IMR-90 (cell line): ENCODE measurements around the gene STX4. TPM values are rescaled to one million over a fixed set of nuclear protein-coding genes. Genes with fewer than 3 reads are reported as not detected.

Experiments
- ATAC-seq: fragments of 200-7000 bp; cut with Tn5 transposase; 2 replicates; pipeline ENCODE4 v1.9.1; 2020; ENCODE audit warnings: low read depth, mild to moderate bottlenecking, moderate library complexity
- BruUV-seq: library from RNA; stranded (reverse); fragments of 400-500 nt; replicated peaks from 2 replicates; lab custom pipeline; 2021; lab: Mats Ljungman, UMichigan
- CTCF ChIA-PET: fragments of 300-600 bp; formaldehyde crosslinking; extraction: SDS; loops from one replicate; lab custom pipeline; 2021; ENCODE audit warnings: antibody characterized with exemption; lab: Yijun Ruan, JAX
- POLR2A ChIA-PET: fragments of 300-600 bp; sonication (Branson Sonifier 250); formaldehyde crosslinking; loops from one replicate; lab custom pipeline; 2022; ENCODE audit warnings: antibody characterized with exemption; ENCODE audit not compliant: unreplicated experiment; lab: Charles Lee
- DNase-seq: peaks from one replicate; pipeline ENCODE4 v3.0.0; 2013
- H2AFZ ChIP-seq: replicated peaks from 2 replicates; pipeline ENCODE3; 2013; ENCODE audit warnings: low read length, mild to moderate bottlenecking; ENCODE audit not compliant: poor library complexity
- H2AK5ac ChIP-seq: 2 replicates; pipeline ENCODE4 v1.6.1; 2013; ENCODE audit warnings: low read depth, low read length, inconsistent platforms
- H2AK9ac ChIP-seq: replicated peaks from 2 replicates; pipeline ENCODE3; 2013; ENCODE audit warnings: mild to moderate bottlenecking, low read depth, low read length, moderate library complexity; ENCODE audit not compliant: poor library complexity
- H2BK120ac ChIP-seq: 2 replicates; pipeline ENCODE4 v1.6.1; 2013; ENCODE audit warnings: low read depth, low read length, inconsistent platforms
- H2BK15ac ChIP-seq: 3 replicates; pipeline ENCODE4 v1.6.1; 2013; ENCODE audit warnings: low read depth, low read length, inconsistent platforms
- H2BK20ac ChIP-seq: 2 replicates; pipeline ENCODE4 v1.6.1; 2013; ENCODE audit warnings: low read depth, mild to moderate bottlenecking, inconsistent platforms, low read length, moderate library complexity
- H2BK5ac ChIP-seq: 2 replicates; pipeline ENCODE4 v1.6.1; 2013; ENCODE audit warnings: mild to moderate bottlenecking, low read depth, low read length, inconsistent platforms; ENCODE audit not compliant: poor library complexity, severe bottlenecking
- H3K14ac ChIP-seq: replicated peaks from 2 replicates; pipeline ENCODE4 v1.6.1; 2013; ENCODE audit warnings: low read depth, low read length, inconsistent platforms
- H3K18ac ChIP-seq: 2 replicates; pipeline ENCODE4 v1.6.1; 2013; ENCODE audit warnings: low read depth, low read length, control low read depth
- H3K23ac ChIP-seq: 2 replicates; pipeline ENCODE4 v1.6.1; 2013; ENCODE audit warnings: low read depth, low read length, inconsistent platforms
- H3K27ac ChIP-seq: 2 replicates; pipeline ENCODE4 v1.5.1; 2013; ENCODE audit warnings: mild to moderate bottlenecking, control low read depth, low read length; ENCODE audit not compliant: insufficient read depth
- H3K27me3 ChIP-seq: 2 replicates; pipeline ENCODE4 v1.6.1; 2013; ENCODE audit warnings: low read length; ENCODE audit not compliant: control insufficient read depth, insufficient read depth
- H3K36me3 ChIP-seq: 2 replicates; pipeline ENCODE4 v1.6.1; 2013; ENCODE audit warnings: low read length, mixed read lengths; ENCODE audit not compliant: control insufficient read depth, insufficient read depth
- H3K4ac ChIP-seq: 2 replicates; pipeline ENCODE4 v1.6.1; 2013; ENCODE audit warnings: low read depth, low read length, inconsistent platforms
- H3K4me1 ChIP-seq: 2 replicates; pipeline ENCODE4 v1.6.1; 2013; ENCODE audit warnings: low read length, mixed read lengths; ENCODE audit not compliant: control insufficient read depth, insufficient read depth
- H3K4me2 ChIP-seq: 2 replicates; pipeline ENCODE4 v1.6.1; 2013; ENCODE audit warnings: low read depth, mild to moderate bottlenecking, control low read depth, low read length, moderate library complexity
- H3K4me3 ChIP-seq: 2 replicates; pipeline ENCODE4 v1.5.1; 2013; ENCODE audit warnings: low read depth, mild to moderate bottlenecking, control low read depth, low read length, moderate library complexity; ENCODE audit not compliant: insufficient read depth
- H3K56ac ChIP-seq: 2 replicates; pipeline ENCODE4 v1.6.1; 2013; ENCODE audit warnings: low read length, inconsistent platforms; ENCODE audit not compliant: insufficient read depth; ENCODE audit errors: extremely low read depth
- H3K79me1 ChIP-seq, 2 experiments: 2 replicates each; pipeline ENCODE4 v1.6.1; 2013; ENCODE audit warnings: low read length in 2 of 2, inconsistent platforms in 1 of 2, low read depth in 1 of 2
- H3K9ac ChIP-seq: 2 replicates; pipeline ENCODE4 v1.6.1; 2013; ENCODE audit warnings: low read depth, low read length, control low read depth
- H3K9me1 ChIP-seq: 2 replicates; pipeline ENCODE4 v1.6.1; 2013; ENCODE audit warnings: low read length, inconsistent platforms; ENCODE audit not compliant: insufficient read depth
- H3K9me3 ChIP-seq: 2 replicates; pipeline ENCODE4 v1.6.1; 2013; ENCODE audit warnings: low read length; ENCODE audit not compliant: control insufficient read depth, insufficient read depth
- H4K20me1 ChIP-seq: 2 replicates; pipeline ENCODE4 v1.6.1; 2013; ENCODE audit warnings: low read length, inconsistent platforms; ENCODE audit not compliant: insufficient read depth
- H4K5ac ChIP-seq: 2 replicates; pipeline ENCODE4 v1.6.1; 2013; ENCODE audit warnings: mild to moderate bottlenecking, low read depth, low read length, control low read depth
- H4K8ac ChIP-seq, 2 experiments: 2 replicates each; pipeline ENCODE4 v1.6.1; 2013; ENCODE audit warnings: low read depth in 2 of 2, low read length in 2 of 2, control low read depth in 1 of 2, inconsistent platforms in 1 of 2
- H4K91ac ChIP-seq: 2 replicates; pipeline ENCODE4 v1.6.1; 2013; ENCODE audit warnings: low read depth, low read length, inconsistent platforms; ENCODE audit not compliant: insufficient read depth
- CEBPB ChIP-seq: IDR thresholded peaks from 2 replicates; pipeline ENCODE4 v1.6.1; 2012; ENCODE audit warnings: low read depth, low read length, improper control_type of control experiment
- CHD1 ChIP-seq: IDR thresholded peaks from 2 replicates; pipeline ENCODE4 v1.6.1; 2012; ENCODE audit warnings: low read depth, low read length, improper control_type of control experiment
- FOS ChIP-seq: fragments of 150-350 bp; IDR thresholded peaks from 2 replicates; pipeline ENCODE4 v1.6.1; 2016; ENCODE audit warnings: low read depth, low read length
- MAZ ChIP-seq: IDR thresholded peaks from 2 replicates; pipeline ENCODE4 v1.6.1; 2012; ENCODE audit warnings: low read depth, mild to moderate bottlenecking, low read length, improper control_type of control experiment, moderate library complexity, borderline replicate concordance
- MXI1 ChIP-seq: IDR thresholded peaks from 2 replicates; pipeline ENCODE4 v1.6.1; 2012; ENCODE audit warnings: low read depth, mild to moderate bottlenecking, low read length, moderate library complexity, borderline replicate concordance
- NFE2L2 ChIP-seq: fragments of 150-350 bp; IDR thresholded peaks from 2 replicates; pipeline ENCODE4 v1.6.1; 2016; ENCODE audit warnings: low read depth, mild to moderate bottlenecking, low read length
- RAD21 ChIP-seq: IDR thresholded peaks from 2 replicates; pipeline ENCODE4 v1.6.1; 2012; ENCODE audit warnings: low read length, improper control_type of control experiment
- WGBS, 2 experiments: methylation state at CpG; one replicate each; pipeline versions ENCODE4 v1.1.5 to v1.1.7; 2013; ENCODE audit warnings: missing lambda C conversion rate in 2 of 2; ENCODE audit not compliant: insufficient read length in 1 of 2; ENCODE audit errors: extremely low coverage in 2 of 2; 5-methylcytosine and 5-hydroxymethylcytosine counted together
- dilution Hi-C: fragments of 300-500 bp; cut with HindIII; formaldehyde crosslinking; loops from one replicate; pipeline ENCODE4 v1.14.3; 2018; ENCODE audit warnings: low sequenced_read_pairs; ENCODE audit not compliant: unreplicated experiment
- in situ Hi-C: fragments of 300-500 bp; cut with MboI; formaldehyde crosslinking; loops from 3 replicates; pipeline ENCODE4 v1.14.3; 2019; ENCODE audit warnings: low sequenced_read_pairs, inconsistent platforms, mixed read lengths
- intact Hi-C: fragments of 100-400 bp; cut with micrococcal nuclease; formaldehyde crosslinking; loops from 2 replicates; pipeline ENCODE4 v1.10.0; 2022
- polyA plus RNA-seq, 3 experiments: library from polyadenylated mRNA; depleted of rRNA; stranded (reverse); fragments of >200 nt; gene quantifications; 2 replicates each; pipeline ENCODE4 v1.2.3, GENCODE V29; 2012; ENCODE audit warnings: low replicate concordance in 1 of 3
- total RNA-seq: library from RNA; depleted of rRNA; stranded (reverse); fragments of >200 nt; gene quantifications from 2 replicates; pipeline ENCODE4 v1.2.3, GENCODE V29; 2012
- TF ChIP-seq, protein P1 (sequence below): fragments of 150-350 bp; IDR thresholded peaks from 2 replicates; pipeline ENCODE4 v1.6.1; 2016; ENCODE audit warnings: low read depth, mild to moderate bottlenecking, low read length, moderate library complexity, borderline replicate concordance
- TF ChIP-seq, protein P2 (sequence below): fragments of 150-350 bp; IDR thresholded peaks from 2 replicates; pipeline ENCODE4 v1.6.1; 2017; ENCODE audit warnings: mild to moderate bottlenecking, antibody characterized with exemption, low read length, low read depth
- TF ChIP-seq, protein P3 (sequence below): conservative IDR thresholded peaks from 2 replicates; pipeline ENCODE4 v1.5.1; 2012; ENCODE audit warnings: mild to moderate bottlenecking, low read depth, low read length, improper control_type of control experiment

The STX4 gene
- total and polyA plus RNA-seq, 2 of the 4 experiments (the other 2 are of a cell fraction): 23.5 to 67.9 TPM

DNA sequence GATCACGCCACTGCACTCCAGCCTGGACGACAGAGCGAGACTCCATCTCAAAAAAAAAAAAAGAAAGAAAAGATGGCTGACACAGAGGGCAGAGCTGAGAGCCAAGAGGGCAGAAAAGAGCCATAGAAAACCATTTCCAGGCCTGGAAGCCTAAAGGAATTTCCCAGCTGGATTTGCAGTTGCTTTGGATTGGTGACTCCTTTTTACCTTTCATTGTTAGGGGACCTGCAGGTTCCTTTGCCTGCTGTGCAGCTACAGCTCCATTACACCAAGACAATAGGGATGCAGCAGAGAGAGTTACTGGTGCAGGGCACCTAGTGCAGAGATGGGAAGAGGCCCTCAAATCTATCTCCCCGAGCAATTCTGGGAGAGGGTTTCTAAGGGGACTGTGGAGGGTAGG, 22.3 kb downstream of the STX4 start:
- H2BK20ac ChIP-seq: no peak overlapping the region
- H2AFZ ChIP-seq: no peak overlapping the region
- H4K5ac ChIP-seq: no peak overlapping the region
- DNase-seq: no peak
- no peak overlapping the region for H2BK120ac ChIP-seq
- TF ChIP-seq, protein P1, sequence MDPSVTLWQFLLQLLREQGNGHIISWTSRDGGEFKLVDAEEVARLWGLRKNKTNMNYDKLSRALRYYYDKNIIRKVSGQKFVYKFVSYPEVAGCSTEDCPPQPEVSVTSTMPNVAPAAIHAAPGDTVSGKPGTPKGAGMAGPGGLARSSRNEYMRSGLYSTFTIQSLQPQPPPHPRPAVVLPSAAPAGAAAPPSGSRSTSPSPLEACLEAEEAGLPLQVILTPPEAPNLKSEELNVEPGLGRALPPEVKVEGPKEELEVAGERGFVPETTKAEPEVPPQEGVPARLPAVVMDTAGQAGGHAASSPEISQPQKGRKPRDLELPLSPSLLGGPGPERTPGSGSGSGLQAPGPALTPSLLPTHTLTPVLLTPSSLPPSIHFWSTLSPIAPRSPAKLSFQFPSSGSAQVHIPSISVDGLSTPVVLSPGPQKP: no peak
- TF ChIP-seq CHD1: no peak
- TF ChIP-seq CEBPB: no peak
- TF ChIP-seq, protein P2, sequence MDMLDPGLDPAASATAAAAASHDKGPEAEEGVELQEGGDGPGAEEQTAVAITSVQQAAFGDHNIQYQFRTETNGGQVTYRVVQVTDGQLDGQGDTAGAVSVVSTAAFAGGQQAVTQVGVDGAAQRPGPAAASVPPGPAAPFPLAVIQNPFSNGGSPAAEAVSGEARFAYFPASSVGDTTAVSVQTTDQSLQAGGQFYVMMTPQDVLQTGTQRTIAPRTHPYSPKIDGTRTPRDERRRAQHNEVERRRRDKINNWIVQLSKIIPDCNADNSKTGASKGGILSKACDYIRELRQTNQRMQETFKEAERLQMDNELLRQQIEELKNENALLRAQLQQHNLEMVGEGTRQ: no peak
- no peak for TF ChIP-seq MXI1
- no peak for TF ChIP-seq RAD21
- no peak for TF ChIP-seq NFE2L2
- no peak for TF ChIP-seq MAZ
- TF ChIP-seq, protein P3, sequence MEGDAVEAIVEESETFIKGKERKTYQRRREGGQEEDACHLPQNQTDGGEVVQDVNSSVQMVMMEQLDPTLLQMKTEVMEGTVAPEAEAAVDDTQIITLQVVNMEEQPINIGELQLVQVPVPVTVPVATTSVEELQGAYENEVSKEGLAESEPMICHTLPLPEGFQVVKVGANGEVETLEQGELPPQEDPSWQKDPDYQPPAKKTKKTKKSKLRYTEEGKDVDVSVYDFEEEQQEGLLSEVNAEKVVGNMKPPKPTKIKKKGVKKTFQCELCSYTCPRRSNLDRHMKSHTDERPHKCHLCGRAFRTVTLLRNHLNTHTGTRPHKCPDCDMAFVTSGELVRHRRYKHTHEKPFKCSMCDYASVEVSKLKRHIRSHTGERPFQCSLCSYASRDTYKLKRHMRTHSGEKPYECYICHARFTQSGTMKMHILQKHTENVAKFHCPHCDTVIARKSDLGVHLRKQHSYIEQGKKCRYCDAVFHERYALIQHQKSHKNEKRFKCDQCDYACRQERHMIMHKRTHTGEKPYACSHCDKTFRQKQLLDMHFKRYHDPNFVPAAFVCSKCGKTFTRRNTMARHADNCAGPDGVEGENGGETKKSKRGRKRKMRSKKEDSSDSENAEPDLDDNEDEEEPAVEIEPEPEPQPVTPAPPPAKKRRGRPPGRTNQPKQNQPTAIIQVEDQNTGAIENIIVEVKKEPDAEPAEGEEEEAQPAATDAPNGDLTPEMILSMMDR: no peak
- no peak for TF ChIP-seq FOS
- no TSS peak for BruUV-seq
- in situ Hi-C loops (no loop called here), intact Hi-C loops (no loop called here), dilution Hi-C loops (no loop called here)
- peaks cover 2% of the 10 kb centered on the region; the same call in 1 of the 2 replicates for H3K4me1 ChIP-seq
- POLR2A ChIA-PET: no interaction called here
- no peaks in the 10 kb centered on the region; the same call in 1 of the 2 replicates for H4K20me1 ChIP-seq
- H3K27me3 ChIP-seq: no peaks in the 10 kb centered on the region
- H3K9me3 ChIP-seq: no peaks in the 10 kb centered on the region
- no peak overlapping the region for H3K4me3 ChIP-seq
- no peak overlapping the region for H2BK15ac ChIP-seq
- no peak overlapping the region for H3K18ac ChIP-seq
- CTCF ChIA-PET: no interaction called here
- ATAC-seq: no peak
- WGBS, 2 experiments: 90% methylated on average over 2 of the region's 4 CpGs; no CpG with 5 or more reads in 1 of the 2 experiments
- H4K8ac ChIP-seq: no peak overlapping the region
- peaks cover 7% of the 10 kb centered on the region for H3K9me1 ChIP-seq
- H2BK5ac ChIP-seq: no peak overlapping the region
- no peak overlapping the region for H4K91ac ChIP-seq
- no peak overlapping the region for H3K23ac ChIP-seq
- peaks cover 4% of the 10 kb centered on the region for H3K36me3 ChIP-seq
- H3K9ac ChIP-seq: no peak overlapping the region
- no peak overlapping the region for H3K4me2 ChIP-seq
- no peak overlapping the region for H3K14ac ChIP-seq
- H3K56ac ChIP-seq: no peak overlapping the region
- no peak overlapping the region for H2AK5ac ChIP-seq
- no peak overlapping the region for H3K27ac ChIP-seq
- peak overlapping the region; percentile 11 for H2AK9ac ChIP-seq
- peaks cover 4 to 12% of the 10 kb centered on the region in 2 experiments; a peak in 3 of 4 replicates for H3K79me1 ChIP-seq
- no peak overlapping the region for H3K4ac ChIP-seq
